Neural progenitor cell (in vitro differentiated cells): ENCODE measurements around the gene RTN4R.

ENCODE experiments used
- CTCF ChIP-seq: fragments of 200-600 bp; sonication (generic); IDR thresholded peaks from 2 replicates; pipeline ENCODE4 v1.5.1; 2017; ENCODE audit warnings: antibody characterized with exemption, mild to moderate bottlenecking
- EZH2 ChIP-seq: fragments of 200-600 bp; sonication (generic); IDR thresholded peaks from 2 replicates; pipeline ENCODE4 v1.6.1; 2017; ENCODE audit warnings: antibody characterized with exemption, mild to moderate bottlenecking, moderate library complexity
- EZH2phosphoT487 ChIP-seq: fragments of 200-600 bp; sonication (generic); IDR thresholded peaks from 2 replicates; pipeline ENCODE4 v1.6.1; 2017; ENCODE audit warnings: antibody characterized with exemption

GRCh38 chr22:20259327-20259688 is 8.8 kb downstream of the RTN4R start:
- TF ChIP-seq CTCF (no peak), EZH2 (no peak), EZH2phosphoT487 (no peak)
